IMR-90 (cell line): ENCODE results near the gene CYSTM1. TPM values are rescaled to one million over a fixed set of nuclear protein-coding genes. Genes with fewer than 3 reads are reported as not detected.

Experiments
- ATAC-seq: fragments of 200-7000 bp; cut with Tn5 transposase; 2 replicates; pipeline ENCODE4 v1.9.1; 2020; ENCODE audit warnings: low read depth, mild to moderate bottlenecking, moderate library complexity
- BruUV-seq: library from RNA; stranded (reverse); fragments of 400-500 nt; replicated peaks from 2 replicates; lab custom pipeline; 2021; lab: Mats Ljungman, UMichigan
- CTCF ChIA-PET: fragments of 300-600 bp; formaldehyde crosslinking; extraction: SDS; loops from one replicate; lab custom pipeline; 2021; ENCODE audit warnings: antibody characterized with exemption; lab: Yijun Ruan, JAX
- POLR2A ChIA-PET: fragments of 300-600 bp; sonication (Branson Sonifier 250); formaldehyde crosslinking; loops from one replicate; lab custom pipeline; 2022; ENCODE audit warnings: antibody characterized with exemption; ENCODE audit not compliant: unreplicated experiment; lab: Charles Lee
- DNase-seq: peaks from one replicate; pipeline ENCODE4 v3.0.0; 2013
- H2AFZ ChIP-seq: replicated peaks from 2 replicates; pipeline ENCODE3; 2013; ENCODE audit warnings: low read length, mild to moderate bottlenecking; ENCODE audit not compliant: poor library complexity
- H2AK5ac ChIP-seq: 2 replicates; pipeline ENCODE4 v1.6.1; 2013; ENCODE audit warnings: low read depth, low read length, inconsistent platforms
- H2AK9ac ChIP-seq: replicated peaks from 2 replicates; pipeline ENCODE3; 2013; ENCODE audit warnings: mild to moderate bottlenecking, low read depth, low read length, moderate library complexity; ENCODE audit not compliant: poor library complexity
- H2BK120ac ChIP-seq: 2 replicates; pipeline ENCODE4 v1.6.1; 2013; ENCODE audit warnings: low read depth, low read length, inconsistent platforms
- H2BK15ac ChIP-seq: 3 replicates; pipeline ENCODE4 v1.6.1; 2013; ENCODE audit warnings: low read depth, low read length, inconsistent platforms
- H2BK20ac ChIP-seq: 2 replicates; pipeline ENCODE4 v1.6.1; 2013; ENCODE audit warnings: low read depth, mild to moderate bottlenecking, inconsistent platforms, low read length, moderate library complexity
- H2BK5ac ChIP-seq: 2 replicates; pipeline ENCODE4 v1.6.1; 2013; ENCODE audit warnings: mild to moderate bottlenecking, low read depth, low read length, inconsistent platforms; ENCODE audit not compliant: poor library complexity, severe bottlenecking
- H3K14ac ChIP-seq: replicated peaks from 2 replicates; pipeline ENCODE4 v1.6.1; 2013; ENCODE audit warnings: low read depth, low read length, inconsistent platforms
- H3K18ac ChIP-seq: 2 replicates; pipeline ENCODE4 v1.6.1; 2013; ENCODE audit warnings: low read depth, low read length, control low read depth
- H3K23ac ChIP-seq: 2 replicates; pipeline ENCODE4 v1.6.1; 2013; ENCODE audit warnings: low read depth, low read length, inconsistent platforms
- H3K27ac ChIP-seq: 2 replicates; pipeline ENCODE4 v1.5.1; 2013; ENCODE audit warnings: mild to moderate bottlenecking, control low read depth, low read length; ENCODE audit not compliant: insufficient read depth
- H3K27me3 ChIP-seq: 2 replicates; pipeline ENCODE4 v1.6.1; 2013; ENCODE audit warnings: low read length; ENCODE audit not compliant: control insufficient read depth, insufficient read depth
- H3K36me3 ChIP-seq: 2 replicates; pipeline ENCODE4 v1.6.1; 2013; ENCODE audit warnings: low read length, mixed read lengths; ENCODE audit not compliant: control insufficient read depth, insufficient read depth
- H3K4ac ChIP-seq: 2 replicates; pipeline ENCODE4 v1.6.1; 2013; ENCODE audit warnings: low read depth, low read length, inconsistent platforms
- H3K4me1 ChIP-seq: 2 replicates; pipeline ENCODE4 v1.6.1; 2013; ENCODE audit warnings: low read length, mixed read lengths; ENCODE audit not compliant: control insufficient read depth, insufficient read depth
- H3K4me2 ChIP-seq: 2 replicates; pipeline ENCODE4 v1.6.1; 2013; ENCODE audit warnings: low read depth, mild to moderate bottlenecking, control low read depth, low read length, moderate library complexity
- H3K4me3 ChIP-seq: 2 replicates; pipeline ENCODE4 v1.5.1; 2013; ENCODE audit warnings: low read depth, mild to moderate bottlenecking, control low read depth, low read length, moderate library complexity; ENCODE audit not compliant: insufficient read depth
- H3K56ac ChIP-seq: 2 replicates; pipeline ENCODE4 v1.6.1; 2013; ENCODE audit warnings: low read length, inconsistent platforms; ENCODE audit not compliant: insufficient read depth; ENCODE audit errors: extremely low read depth
- H3K79me1 ChIP-seq, 2 experiments: 2 replicates each; pipeline ENCODE4 v1.6.1; 2013; ENCODE audit warnings: low read length in 2 of 2, inconsistent platforms in 1 of 2, low read depth in 1 of 2
- H3K9ac ChIP-seq: 2 replicates; pipeline ENCODE4 v1.6.1; 2013; ENCODE audit warnings: low read depth, low read length, control low read depth
- H3K9me1 ChIP-seq: 2 replicates; pipeline ENCODE4 v1.6.1; 2013; ENCODE audit warnings: low read length, inconsistent platforms; ENCODE audit not compliant: insufficient read depth
- H3K9me3 ChIP-seq: 2 replicates; pipeline ENCODE4 v1.6.1; 2013; ENCODE audit warnings: low read length; ENCODE audit not compliant: control insufficient read depth, insufficient read depth
- H4K20me1 ChIP-seq: 2 replicates; pipeline ENCODE4 v1.6.1; 2013; ENCODE audit warnings: low read length, inconsistent platforms; ENCODE audit not compliant: insufficient read depth
- H4K5ac ChIP-seq: 2 replicates; pipeline ENCODE4 v1.6.1; 2013; ENCODE audit warnings: mild to moderate bottlenecking, low read depth, low read length, control low read depth
- H4K8ac ChIP-seq, 2 experiments: 2 replicates each; pipeline ENCODE4 v1.6.1; 2013; ENCODE audit warnings: low read depth in 2 of 2, low read length in 2 of 2, control low read depth in 1 of 2, inconsistent platforms in 1 of 2
- H4K91ac ChIP-seq: 2 replicates; pipeline ENCODE4 v1.6.1; 2013; ENCODE audit warnings: low read depth, low read length, inconsistent platforms; ENCODE audit not compliant: insufficient read depth
- BHLHE40 ChIP-seq: fragments of 150-350 bp; IDR thresholded peaks from 2 replicates; pipeline ENCODE4 v1.6.1; 2016; ENCODE audit warnings: mild to moderate bottlenecking, low read depth, low read length
- FOS ChIP-seq: fragments of 150-350 bp; IDR thresholded peaks from 2 replicates; pipeline ENCODE4 v1.6.1; 2016; ENCODE audit warnings: low read depth, low read length
- NFE2L2 ChIP-seq: fragments of 150-350 bp; IDR thresholded peaks from 2 replicates; pipeline ENCODE4 v1.6.1; 2016; ENCODE audit warnings: low read depth, mild to moderate bottlenecking, low read length
- RAD21 ChIP-seq: IDR thresholded peaks from 2 replicates; pipeline ENCODE4 v1.6.1; 2012; ENCODE audit warnings: low read length, improper control_type of control experiment
- RCOR1 ChIP-seq: IDR thresholded peaks from 2 replicates; pipeline ENCODE4 v1.6.1; 2012; ENCODE audit warnings: mild to moderate bottlenecking, low read length, improper control_type of control experiment; ENCODE audit not compliant: insufficient replicate concordance
- WGBS, 2 experiments: methylation state at CpG; one replicate each; pipeline versions ENCODE4 v1.1.5 to v1.1.7; 2013; ENCODE audit warnings: missing lambda C conversion rate in 2 of 2; ENCODE audit not compliant: insufficient read length in 1 of 2; ENCODE audit errors: extremely low coverage in 2 of 2; 5-methylcytosine and 5-hydroxymethylcytosine counted together
- dilution Hi-C: fragments of 300-500 bp; cut with HindIII; formaldehyde crosslinking; loops from one replicate; pipeline ENCODE4 v1.14.3; 2018; ENCODE audit warnings: low sequenced_read_pairs; ENCODE audit not compliant: unreplicated experiment
- in situ Hi-C: fragments of 300-500 bp; cut with MboI; formaldehyde crosslinking; loops from 3 replicates; pipeline ENCODE4 v1.14.3; 2019; ENCODE audit warnings: low sequenced_read_pairs, inconsistent platforms, mixed read lengths
- intact Hi-C: fragments of 100-400 bp; cut with micrococcal nuclease; formaldehyde crosslinking; loops from 2 replicates; pipeline ENCODE4 v1.10.0; 2022
- polyA plus RNA-seq, 3 experiments: library from polyadenylated mRNA; depleted of rRNA; stranded (reverse); fragments of >200 nt; gene quantifications; 2 replicates each; pipeline ENCODE4 v1.2.3, GENCODE V29; 2012; ENCODE audit warnings: low replicate concordance in 1 of 3
- total RNA-seq: library from RNA; depleted of rRNA; stranded (reverse); fragments of >200 nt; gene quantifications from 2 replicates; pipeline ENCODE4 v1.2.3, GENCODE V29; 2012
- TF ChIP-seq, protein P1 (sequence below): fragments of 150-350 bp; IDR thresholded peaks from 2 replicates; pipeline ENCODE4 v1.6.1; 2016; ENCODE audit warnings: low read depth, mild to moderate bottlenecking, low read length, moderate library complexity, borderline replicate concordance
- TF ChIP-seq, protein P2 (sequence below): fragments of 150-350 bp; IDR thresholded peaks from 2 replicates; pipeline ENCODE4 v1.6.1; 2017; ENCODE audit warnings: mild to moderate bottlenecking, antibody characterized with exemption, low read length, low read depth

The CYSTM1 gene
- total and polyA plus RNA-seq, 2 of the 4 experiments (the other 2 are of a cell fraction): 7.3 to 15.0 TPM

DNA sequence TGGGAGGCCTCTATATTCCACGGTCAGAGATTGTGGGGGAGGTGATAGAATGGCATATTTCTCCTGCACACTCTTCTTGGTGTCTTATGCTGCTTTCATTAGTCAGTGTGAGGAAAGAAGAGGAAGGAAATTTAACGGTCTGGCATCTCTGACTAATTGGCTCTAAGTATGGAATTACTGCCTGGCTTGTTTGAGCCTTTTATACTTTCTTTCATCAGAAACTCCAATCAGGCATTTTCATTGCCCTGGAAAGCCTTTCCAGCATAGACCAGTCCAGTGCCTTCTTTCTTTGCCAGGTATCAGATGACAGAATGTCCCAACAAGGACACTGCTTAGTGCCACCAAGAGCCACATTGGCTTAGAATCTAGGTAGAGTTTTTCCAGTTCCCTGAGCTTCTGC, 30.2 kb downstream of the CYSTM1 start:
- intact Hi-C loops (no loop called here), in situ Hi-C loops (no loop called here), dilution Hi-C loops (no loop called here)
- Histone ChIP-seq H2AK5ac (no peak overlapping the region), H4K20me1 (no peaks in the 10 kb centered on the region), H3K4me2 (no peak overlapping the region), H2AFZ (no peak overlapping the region), H3K18ac (no peak overlapping the region), H2BK20ac (no peak overlapping the region), H3K36me3 (no peaks in the 10 kb centered on the region), H4K8ac (no peak overlapping the region), H3K56ac (no peak overlapping the region), H4K91ac (no peak overlapping the region), H3K9ac (no peak overlapping the region), H3K79me1 (no peaks in the 10 kb centered on the region), H3K4me3 (no peak overlapping the region), H3K4ac (no peak overlapping the region), H3K23ac (no peak overlapping the region), H2AK9ac (no peak overlapping the region), H2BK5ac (no peak overlapping the region), H3K9me1 (no peaks in the 10 kb centered on the region), H4K5ac (no peak overlapping the region), H3K27ac (no peak overlapping the region), H3K4me1 (no peaks in the 10 kb centered on the region), H2BK15ac (no peak overlapping the region), H3K27me3 (no peaks in the 10 kb centered on the region), H3K9me3 (no peaks in the 10 kb centered on the region), H2BK120ac (no peak overlapping the region), H3K14ac (no peak overlapping the region)
- WGBS, 2 experiments: no CpG with 5 or more reads among the region's 2 CpGs
- ChIA-PET POLR2A (no interaction called here), CTCF (no interaction called here)
- no peak for DNase-seq
- no peak for TF ChIP-seq BHLHE40
- TF ChIP-seq, protein P1, sequence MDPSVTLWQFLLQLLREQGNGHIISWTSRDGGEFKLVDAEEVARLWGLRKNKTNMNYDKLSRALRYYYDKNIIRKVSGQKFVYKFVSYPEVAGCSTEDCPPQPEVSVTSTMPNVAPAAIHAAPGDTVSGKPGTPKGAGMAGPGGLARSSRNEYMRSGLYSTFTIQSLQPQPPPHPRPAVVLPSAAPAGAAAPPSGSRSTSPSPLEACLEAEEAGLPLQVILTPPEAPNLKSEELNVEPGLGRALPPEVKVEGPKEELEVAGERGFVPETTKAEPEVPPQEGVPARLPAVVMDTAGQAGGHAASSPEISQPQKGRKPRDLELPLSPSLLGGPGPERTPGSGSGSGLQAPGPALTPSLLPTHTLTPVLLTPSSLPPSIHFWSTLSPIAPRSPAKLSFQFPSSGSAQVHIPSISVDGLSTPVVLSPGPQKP: no peak
- no peak for TF ChIP-seq FOS
- TF ChIP-seq RAD21: no peak
- TF ChIP-seq RCOR1: no peak
- TF ChIP-seq, protein P2, sequence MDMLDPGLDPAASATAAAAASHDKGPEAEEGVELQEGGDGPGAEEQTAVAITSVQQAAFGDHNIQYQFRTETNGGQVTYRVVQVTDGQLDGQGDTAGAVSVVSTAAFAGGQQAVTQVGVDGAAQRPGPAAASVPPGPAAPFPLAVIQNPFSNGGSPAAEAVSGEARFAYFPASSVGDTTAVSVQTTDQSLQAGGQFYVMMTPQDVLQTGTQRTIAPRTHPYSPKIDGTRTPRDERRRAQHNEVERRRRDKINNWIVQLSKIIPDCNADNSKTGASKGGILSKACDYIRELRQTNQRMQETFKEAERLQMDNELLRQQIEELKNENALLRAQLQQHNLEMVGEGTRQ: no peak
- TF ChIP-seq NFE2L2: no peak
- ATAC-seq: no peak
- no TSS peak for BruUV-seq
